ENCODE results near the gene JAKMIP2.
"Not testable (repeated sequence)": the region's sequence is repeated elsewhere in the genome, so short reads cannot be mapped to it uniquely, and the experiment has no call there.

The JAKMIP2 gene

GRCh38 chr5:147564124-147564486 lies 218.4 kb downstream of the JAKMIP2 start:
- no peak overlapping the region for H3K27ac Mint-ChIP-seq
- H3K27me3 Mint-ChIP-seq = no peaks in the 10 kb centered on the region
- ATAC-seq = no peak
- no peaks in the 10 kb centered on the region for H3K36me3 Mint-ChIP-seq
- H3K9me3 Mint-ChIP-seq = no peaks in the 10 kb centered on the region
- H3K4me1 Mint-ChIP-seq = no peaks in the 10 kb centered on the region
- H3K4me3 Mint-ChIP-seq = no peak overlapping the region

- H3K4me3 Mint-ChIP-seq = no peak overlapping the region
- ATAC-seq = no peak
- no peaks in the 10 kb centered on the region for H3K4me1 Mint-ChIP-seq
- no peaks in the 10 kb centered on the region for H3K36me3 Mint-ChIP-seq
- no peaks in the 10 kb centered on the region for H3K9me3 Mint-ChIP-seq
- H3K27ac Mint-ChIP-seq = no peak overlapping the region
- H3K27me3 Mint-ChIP-seq = no peaks in the 10 kb centered on the region
These were observed 218.9 kb downstream of the JAKMIP2 start for GRCh38 chr5:147563466-147564123.

GRCh38 chr5:147561435-147561834 lies 221.1 kb downstream of the JAKMIP2 start:
- Mint-ChIP-seq H3K36me3 (no peaks in the 10 kb centered on the region), H3K4me3 (no peak overlapping the region), H3K27me3 (no peaks in the 10 kb centered on the region), H3K27ac (no peak overlapping the region), H3K9me3 (no peaks in the 10 kb centered on the region), H3K4me1 (no peaks in the 10 kb centered on the region)
- no peak for ATAC-seq

GRCh38 chr5:147560718-147561331 lies 221.7 kb downstream of the JAKMIP2 start:
- H3K4me1 Mint-ChIP-seq = no peaks in the 10 kb centered on the region
- no peak for ATAC-seq
- H3K9me3 Mint-ChIP-seq = no peaks in the 10 kb centered on the region
- no peak overlapping the region for H3K4me3 Mint-ChIP-seq
- H3K27me3 Mint-ChIP-seq = no peaks in the 10 kb centered on the region
- no peak overlapping the region for H3K27ac Mint-ChIP-seq
- no peaks in the 10 kb centered on the region for H3K36me3 Mint-ChIP-seq

- no peak overlapping the region for H3K4me3 Mint-ChIP-seq
- H3K36me3 Mint-ChIP-seq = no peaks in the 10 kb centered on the region
- H3K27me3 Mint-ChIP-seq = no peaks in the 10 kb centered on the region
- peaks cover 3% of the 10 kb centered on the region for H3K9me3 Mint-ChIP-seq
- ATAC-seq = no peak
- no peaks in the 10 kb centered on the region for H3K4me1 Mint-ChIP-seq
- H3K27ac Mint-ChIP-seq = no peak overlapping the region
These were observed 222.8 kb downstream of the JAKMIP2 start for GRCh38 chr5:147559749-147560148.

GRCh38 chr5:147558826-147559225 lies 223.7 kb downstream of the JAKMIP2 start:
- no peaks in the 10 kb centered on the region for H3K27me3 Mint-ChIP-seq
- no peaks in the 10 kb centered on the region for H3K4me1 Mint-ChIP-seq
- no peak for ATAC-seq

GRCh38 chr5:147557876-147558745 lies 224.4 kb downstream of the JAKMIP2 start:
- Mint-ChIP-seq H3K9me3 (peaks cover 3% of the 10 kb centered on the region), H3K27me3 (no peaks in the 10 kb centered on the region), H3K4me3 (no peak overlapping the region), H3K36me3 (no peaks in the 10 kb centered on the region), H3K4me1 (no peaks in the 10 kb centered on the region), H3K27ac (no peak overlapping the region)
- no peak for ATAC-seq

More at GRCh38 chr5:147558826-147559225, 223.7 kb downstream of the JAKMIP2 start:
- Mint-ChIP-seq H3K9me3 (peaks cover 3% of the 10 kb centered on the region), H3K27ac (no peak overlapping the region), H3K36me3 (no peaks in the 10 kb centered on the region), H3K4me3 (no peak overlapping the region)

GRCh38 chr5:147555176-147555575 lies 227.4 kb downstream of the JAKMIP2 start:
- no peak overlapping the region for H3K4me3 Mint-ChIP-seq
- no peaks in the 10 kb centered on the region for H3K4me1 Mint-ChIP-seq
- ATAC-seq = no peak
- H3K27me3 Mint-ChIP-seq = no peaks in the 10 kb centered on the region
- no peak overlapping the region for H3K27ac Mint-ChIP-seq
- no peaks in the 10 kb centered on the region for H3K36me3 Mint-ChIP-seq
- peaks cover 6% of the 10 kb centered on the region for H3K9me3 Mint-ChIP-seq

GRCh38 chr5:147554261-147554817 lies 228.2 kb downstream of the JAKMIP2 start:
- no peaks in the 10 kb centered on the region for H3K27me3 Mint-ChIP-seq
- ATAC-seq = no peak
- H3K27ac Mint-ChIP-seq = no peak overlapping the region
- H3K36me3 Mint-ChIP-seq = no peaks in the 10 kb centered on the region
- H3K4me3 Mint-ChIP-seq = no peak overlapping the region
- H3K4me1 Mint-ChIP-seq = no peaks in the 10 kb centered on the region
- H3K9me3 Mint-ChIP-seq = peaks cover 10% of the 10 kb centered on the region

GRCh38 chr5:147553817-147554216 lies 228.7 kb downstream of the JAKMIP2 start:
- H3K4me3 Mint-ChIP-seq, H3K36me3 Mint-ChIP-seq, H3K27me3 Mint-ChIP-seq, H3K4me1 Mint-ChIP-seq, H3K27ac Mint-ChIP-seq, ATAC-seq: not testable (repeated sequence)
- peaks cover 11% of the 10 kb centered on the region for H3K9me3 Mint-ChIP-seq

GRCh38 chr5:147552897-147553296 lies 229.6 kb downstream of the JAKMIP2 start:
- H3K27ac Mint-ChIP-seq = no peak overlapping the region
- ATAC-seq = no peak
- peaks cover 11% of the 10 kb centered on the region for H3K9me3 Mint-ChIP-seq
- no peak overlapping the region for H3K4me3 Mint-ChIP-seq
- no peaks in the 10 kb centered on the region for H3K27me3 Mint-ChIP-seq
- no peaks in the 10 kb centered on the region for H3K36me3 Mint-ChIP-seq
- H3K4me1 Mint-ChIP-seq = no peaks in the 10 kb centered on the region

- Mint-ChIP-seq H3K27ac (no peak overlapping the region), H3K4me1 (no peaks in the 10 kb centered on the region), H3K9me3 (peaks cover 11% of the 10 kb centered on the region), H3K36me3 (no peaks in the 10 kb centered on the region), H3K27me3 (no peaks in the 10 kb centered on the region), H3K4me3 (no peak overlapping the region)
- ATAC-seq = no peak
These were observed 230.9 kb downstream of the JAKMIP2 start for GRCh38 chr5:147551677-147552076.

GRCh38 chr5:147547730-147548129 lies 234.8 kb downstream of the JAKMIP2 start:
- H3K4me1 Mint-ChIP-seq = no peaks in the 10 kb centered on the region
- no peak overlapping the region for H3K27ac Mint-ChIP-seq
- peaks cover 8% of the 10 kb centered on the region for H3K9me3 Mint-ChIP-seq
- H3K36me3 Mint-ChIP-seq = no peaks in the 10 kb centered on the region
- no peak overlapping the region for H3K4me3 Mint-ChIP-seq
- no peak for ATAC-seq
- no peaks in the 10 kb centered on the region for H3K27me3 Mint-ChIP-seq

GRCh38 chr5:147544556-147544955 lies 238.0 kb downstream of the JAKMIP2 start:
- H3K27ac Mint-ChIP-seq = no peak overlapping the region
- no peaks in the 10 kb centered on the region for H3K4me1 Mint-ChIP-seq
- peaks cover 3% of the 10 kb centered on the region for H3K9me3 Mint-ChIP-seq
- H3K4me3 Mint-ChIP-seq = no peak overlapping the region
- H3K27me3 Mint-ChIP-seq = no peaks in the 10 kb centered on the region
- no peaks in the 10 kb centered on the region for H3K36me3 Mint-ChIP-seq
- no peak for ATAC-seq

GRCh38 chr5:147539053-147539452 lies 243.5 kb downstream of the JAKMIP2 start:
- Mint-ChIP-seq H3K4me1 (no peaks in the 10 kb centered on the region), H3K36me3 (no peaks in the 10 kb centered on the region), H3K27ac (no peak overlapping the region), H3K4me3 (no peak overlapping the region), H3K27me3 (no peaks in the 10 kb centered on the region), H3K9me3 (no peaks in the 10 kb centered on the region)
- ATAC-seq = no peak
